ENCODE measurements around the gene CEP83. TPM values are rescaled to one million over a fixed set of nuclear protein-coding genes. Genes with fewer than 3 reads are reported as not detected.
"Not testable (repeated sequence)": the region's sequence is repeated elsewhere in the genome, so short reads cannot be mapped to it uniquely, and the experiment has no call there.

The CEP83 gene
- total RNA-seq, 1 experiment from 2014 or later: 19.2 TPM

DNA sequence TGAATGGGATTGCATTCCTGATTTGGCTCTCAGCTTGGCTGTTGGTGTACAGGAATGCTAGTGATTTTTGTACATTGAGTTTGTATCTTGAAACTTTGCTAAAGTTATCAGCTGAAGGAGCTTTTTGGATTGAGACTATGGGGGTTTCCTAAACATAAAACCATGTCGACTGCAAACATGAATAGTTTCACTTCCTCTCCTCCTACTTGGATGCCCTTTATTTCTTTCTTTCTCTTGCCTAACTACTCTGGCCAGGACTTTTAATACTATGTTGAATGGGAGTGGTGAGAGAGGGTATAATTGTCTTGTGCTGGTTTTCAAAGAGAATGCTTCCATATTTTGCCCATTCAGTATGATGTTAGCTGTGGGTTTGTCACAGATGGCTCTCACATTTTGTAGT is 141.5 kb downstream of the CEP83 start:
- no peaks in the 10 kb centered on the region for H3K9me2 ChIP-seq (ENCODE audit: insufficient read depth)
- ChIA-PET RAD21 (ENCODE audit: low non-redundant PET in 1 of 2, low total read pairs in 2 of 2, uncharacterized antibody in 2 of 2, unreplicated experiment in 2 of 2) (no interaction called here), POLR2A (no interaction called here), CTCF (no interaction called here)
- no TSS peak for BruUV-seq (replicated peaks)
- H3K4me3 ChIP-seq (replicated peaks in 1 of 2; ENCODE audit: low read depth in 1 of 2, low read length in 2 of 2): no peak overlapping the region
- peaks cover 0 to 19% of the 10 kb centered on the region in 2 experiments; a peak in 2 of 4 replicates for H3K36me3 ChIP-seq (ENCODE audit: control insufficient read depth in 1 of 2, insufficient read depth in 2 of 2, low read length in 2 of 2)
- H3K27ac ChIP-seq (ENCODE audit: low read depth, low read length): no peak overlapping the region
- H4K20me1 ChIP-seq (ENCODE audit: insufficient read depth): no peaks in the 10 kb centered on the region
- H3K27me3 ChIP-seq (ENCODE audit: insufficient read depth, low read length): no peaks in the 10 kb centered on the region
- TF ChIP-seq ZBTB33 (IDR thresholded peaks at IDR 0.05; ENCODE audit: extremely low read depth, insufficient replicate concordance, low read length) (no peak), YY1 (IDR thresholded peaks at IDR 0.05; ENCODE audit: extremely low read depth, insufficient replicate concordance, low read depth, low read length) (no peak), ATF3 (IDR thresholded peaks at IDR 0.05) (no peak), SP1 (IDR thresholded peaks at IDR 0.05; ENCODE audit: low read depth) (no peak), FOSL1 (IDR thresholded peaks at IDR 0.05; ENCODE audit: low read depth) (no peak), POLR2A (IDR thresholded peaks at IDR 0.05; ENCODE audit: borderline replicate concordance, extremely low read depth, insufficient read depth, insufficient read length) (no peak), POLR2AphosphoS5 (IDR thresholded peaks at IDR 0.05; ENCODE audit: low read depth, low read length) (no peak), EZH2phosphoT487 (IDR thresholded peaks at IDR 0.05; ENCODE audit: borderline replicate concordance) (no peak), ZNF274 (IDR thresholded peaks at IDR 0.05; ENCODE audit: low read depth, low read length) (no peak), TCF7L2 (IDR thresholded peaks at IDR 0.05; ENCODE audit: borderline replicate concordance, extremely low read depth, insufficient read depth, insufficient read length) (no peak)
- ATAC-seq: no peak
- intact Hi-C loops (cut with micrococcal nuclease): no loop called here
- no peaks in the 10 kb centered on the region for H3K4me1 ChIP-seq (ENCODE audit: control insufficient read depth in 1 of 2, insufficient read depth in 2 of 2, low read length in 2 of 2)
- H3K79me2 ChIP-seq (ENCODE audit: insufficient read depth, low read length): no peaks in the 10 kb centered on the region
- no peak for DNase-seq (ENCODE audit: low read depth, low spot score)
- no peak overlapping the region for H3K4me2 ChIP-seq (ENCODE audit: low read length)
- H3K9me3 ChIP-seq (ENCODE audit: control insufficient read depth in 1 of 2, insufficient read depth in 1 of 2, low read depth in 1 of 2, low read length in 2 of 2): peaks cover 0 to 14% of the 10 kb centered on the region in 2 experiments; a peak in 2 of 4 replicates
- no peak overlapping the region for H2AFZ ChIP-seq (ENCODE audit: low read depth, low read length, poor library complexity, severe bottlenecking)
- no peak overlapping the region for H3K9ac ChIP-seq (ENCODE audit: low read length)

DNA sequence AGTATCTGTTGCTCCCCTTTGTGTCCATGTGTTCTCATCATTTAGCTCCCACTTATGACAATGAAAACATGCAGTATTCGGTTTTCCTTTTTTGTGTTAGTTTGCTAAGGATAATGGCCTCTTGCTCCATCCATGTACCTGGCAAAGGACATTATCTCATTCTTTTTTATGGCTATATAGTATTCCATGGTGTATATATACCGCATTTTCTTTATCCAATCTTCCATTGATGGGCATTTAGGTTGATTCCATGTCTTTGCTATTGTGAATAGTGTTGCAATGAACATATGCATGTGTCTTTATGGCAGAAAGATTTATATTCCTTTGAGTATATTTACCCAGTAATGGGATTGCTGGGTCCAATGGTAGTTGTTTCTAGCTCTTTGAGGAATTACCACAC is 143.1 kb downstream of the CEP83 start:
- intact Hi-C loops (cut with micrococcal nuclease); BruUV-seq (replicated peaks): not testable (repeated sequence)

More for the DNA sequence above, 143.1 kb downstream of the CEP83 start:
- H3K79me2 ChIP-seq (ENCODE audit: insufficient read depth, low read length); H2AFZ ChIP-seq (ENCODE audit: low read depth, low read length, poor library complexity, severe bottlenecking); H3K27ac ChIP-seq (ENCODE audit: low read depth, low read length); H3K4me3 ChIP-seq (replicated peaks in 1 of 2; ENCODE audit: low read depth in 1 of 2, low read length in 2 of 2); DNase-seq (ENCODE audit: low read depth, low spot score); POLR2A ChIA-PET; H3K9ac ChIP-seq (ENCODE audit: low read length); H3K9me2 ChIP-seq (ENCODE audit: insufficient read depth); H3K4me1 ChIP-seq (ENCODE audit: control insufficient read depth in 1 of 2, insufficient read depth in 2 of 2, low read length in 2 of 2); RAD21 ChIA-PET (ENCODE audit: low non-redundant PET in 1 of 2, low total read pairs in 2 of 2, uncharacterized antibody in 2 of 2, unreplicated experiment in 2 of 2); H4K20me1 ChIP-seq (ENCODE audit: insufficient read depth); ATAC-seq; H3K27me3 ChIP-seq (ENCODE audit: insufficient read depth, low read length); H3K4me2 ChIP-seq (ENCODE audit: low read length); CTCF ChIA-PET: not testable (repeated sequence)
- H3K36me3 ChIP-seq (ENCODE audit: control insufficient read depth in 1 of 2, insufficient read depth in 2 of 2, low read length in 2 of 2): peaks cover 0 to 16% of the 10 kb centered on the region in 2 experiments; a peak in 2 of 4 replicates
- peaks cover 0 to 12% of the 10 kb centered on the region in 2 experiments; a peak in 2 of 4 replicates for H3K9me3 ChIP-seq (ENCODE audit: control insufficient read depth in 1 of 2, insufficient read depth in 1 of 2, low read depth in 1 of 2, low read length in 2 of 2)

Measured in HCT116 (cell line).